OCI-M2 (cell line): ENCODE measurements around the gene UBXN7.
"Not testable (repeated sequence)": the region's sequence is repeated elsewhere in the genome, so short reads cannot be mapped to it uniquely, and the experiment has no call there.

Source experiments
- DNase-seq: peaks from one replicate; lab custom pipeline; 2025; ENCODE audit not compliant: unreplicated experiment; lab: John Stamatoyannopoulos, UW

Gene UBXN7

DNA sequence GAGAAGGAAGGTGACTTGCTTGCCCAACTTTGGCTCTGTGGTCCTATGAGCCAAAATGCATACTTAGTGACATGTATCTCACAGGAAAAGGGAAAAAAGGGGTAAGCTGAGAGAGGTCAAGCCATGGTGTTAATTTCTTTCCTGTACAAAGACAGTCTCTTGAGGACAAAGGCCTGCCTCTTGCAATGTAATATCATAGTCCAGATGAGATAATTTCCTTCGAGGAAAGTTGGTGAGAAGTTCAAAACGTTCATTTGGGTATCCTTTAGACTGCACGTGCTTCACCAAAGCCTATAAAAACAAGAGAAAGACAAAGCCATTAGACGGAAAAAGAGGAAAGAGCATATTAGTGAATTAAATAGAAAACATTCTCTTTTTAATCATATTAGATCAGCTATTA lies 75.7 kb downstream of the UBXN7 start:
- no peak for DNase-seq

GRCh38 chr3:196355668-196356067 lies 76.6 kb downstream of the UBXN7 start:
- no peak for DNase-seq

- DNase-seq: no peak
Observed at GRCh38 chr3:196354132-196354531, 78.1 kb downstream of the UBXN7 start.

DNA sequence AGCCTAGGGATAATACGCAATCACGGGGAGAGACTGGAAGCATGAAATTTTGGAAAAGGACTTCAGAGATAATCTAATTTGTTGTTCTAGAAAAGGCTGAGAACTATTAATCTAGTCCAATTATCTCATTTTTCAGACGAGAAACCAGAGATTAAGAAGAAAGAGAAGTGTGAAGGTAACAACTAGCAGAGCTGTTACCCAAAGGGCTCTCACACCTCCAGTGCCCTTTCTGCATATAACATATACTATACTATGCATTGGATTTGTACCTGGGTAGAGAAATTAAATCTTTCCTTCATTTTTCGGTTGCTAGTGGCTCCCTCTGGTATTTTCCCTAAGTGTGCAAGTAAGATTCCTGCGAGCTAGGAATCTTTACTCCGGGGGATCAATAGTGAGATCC lies 80.7 kb downstream of the UBXN7 start:
- no peak for DNase-seq

GRCh38 chr3:196350067-196350466 lies 82.2 kb downstream of the UBXN7 start:
- no peak for DNase-seq

DNA sequence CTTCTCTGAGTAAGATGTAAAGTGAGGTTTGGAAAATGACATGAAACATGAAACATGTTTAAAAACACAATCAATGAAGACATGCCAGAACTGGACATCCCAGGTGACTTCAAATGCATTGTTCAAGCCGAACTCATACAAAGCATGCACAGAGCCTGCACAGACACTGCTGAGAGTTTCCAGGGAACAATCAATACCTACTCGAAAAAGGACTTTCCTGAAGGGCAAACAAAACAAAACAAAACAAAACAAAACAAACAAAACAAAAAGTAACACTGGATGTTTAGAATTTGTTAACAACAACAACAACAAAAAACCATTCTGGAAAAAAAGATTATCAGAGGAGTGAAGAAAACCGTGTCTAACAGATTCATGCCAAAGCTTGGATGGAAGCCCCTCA lies 83.5 kb downstream of the UBXN7 start:
- DNase-seq: no peak

DNA sequence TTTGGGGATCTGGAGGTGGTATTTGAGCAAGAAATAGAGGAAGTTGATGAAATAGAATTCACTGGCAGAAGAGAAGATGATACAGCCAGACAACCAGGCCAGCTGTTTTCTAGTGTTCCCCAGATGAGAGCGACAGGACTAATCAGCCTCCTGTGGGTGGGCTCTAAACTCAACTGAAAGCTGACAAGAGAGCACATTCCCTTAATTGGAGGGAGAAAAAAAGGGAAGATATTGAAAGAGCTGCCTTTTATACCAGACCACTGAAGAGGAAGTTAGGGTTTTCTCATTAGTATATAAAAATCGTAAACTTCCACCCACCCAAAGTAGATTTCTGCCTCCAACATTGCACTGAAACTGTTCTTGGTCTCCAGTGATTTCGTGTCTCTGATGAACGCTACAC lies 87.6 kb downstream of the UBXN7 start:
- peak; percentile 36 for DNase-seq

- not testable (repeated sequence) for DNase-seq
Observed at GRCh38 chr3:196343917-196344316, 88.3 kb downstream of the UBXN7 start.

GRCh38 chr3:196341137-196341536 lies 91.1 kb downstream of the UBXN7 start:
- no peak for DNase-seq

- no peak for DNase-seq
Observed at GRCh38 chr3:196340466-196340865, 91.8 kb downstream of the UBXN7 start.

- DNase-seq: no peak
Observed at GRCh38 chr3:196339493-196340254, 92.6 kb downstream of the UBXN7 start.

DNA sequence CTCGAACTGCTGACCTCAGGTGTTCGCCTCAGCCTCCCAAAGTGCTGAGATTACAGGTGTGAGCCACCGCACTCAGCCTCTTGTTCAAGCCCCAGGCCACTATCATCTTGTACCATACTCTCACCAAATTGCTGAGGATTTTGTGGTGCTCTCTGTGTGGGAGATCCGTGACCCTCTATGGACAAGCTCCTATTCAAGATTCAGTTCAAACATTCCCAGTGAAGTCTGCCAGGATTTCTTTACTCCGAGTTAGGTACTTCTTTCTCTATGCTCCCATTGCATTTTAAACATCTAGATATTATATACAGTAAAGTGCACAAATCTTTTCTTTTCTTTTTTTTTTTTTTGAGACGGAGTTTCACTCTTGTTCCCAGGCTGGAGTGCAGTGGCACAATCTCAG lies 93.2 kb downstream of the UBXN7 start:
- DNase-seq: no peak

GRCh38 chr3:196336319-196337145 lies 95.7 kb downstream of the UBXN7 start:
- DNase-seq: no peak

DNA sequence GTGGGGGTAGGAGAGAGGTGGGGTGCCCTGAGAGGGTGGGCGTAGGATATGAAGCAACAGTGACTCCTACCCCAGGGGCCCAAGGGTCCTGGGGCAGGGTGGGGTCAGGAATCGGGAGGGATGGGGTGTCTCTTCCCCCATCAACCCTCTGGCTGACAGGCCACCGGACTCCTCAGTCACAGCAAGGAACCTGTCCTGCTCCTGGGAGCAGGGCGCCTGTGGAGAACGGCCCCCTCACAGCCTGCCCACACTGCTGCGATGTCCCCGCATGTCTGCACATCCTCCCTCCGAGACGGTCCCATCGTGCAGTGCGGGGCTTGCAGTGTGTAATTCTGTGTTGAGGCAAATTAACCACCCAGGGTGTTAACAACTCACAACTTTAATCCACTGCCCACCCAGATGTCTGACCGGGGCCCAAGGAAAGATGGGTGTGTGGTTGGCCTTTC lies 96.7 kb downstream of the UBXN7 start:
- no peak for DNase-seq

DNA sequence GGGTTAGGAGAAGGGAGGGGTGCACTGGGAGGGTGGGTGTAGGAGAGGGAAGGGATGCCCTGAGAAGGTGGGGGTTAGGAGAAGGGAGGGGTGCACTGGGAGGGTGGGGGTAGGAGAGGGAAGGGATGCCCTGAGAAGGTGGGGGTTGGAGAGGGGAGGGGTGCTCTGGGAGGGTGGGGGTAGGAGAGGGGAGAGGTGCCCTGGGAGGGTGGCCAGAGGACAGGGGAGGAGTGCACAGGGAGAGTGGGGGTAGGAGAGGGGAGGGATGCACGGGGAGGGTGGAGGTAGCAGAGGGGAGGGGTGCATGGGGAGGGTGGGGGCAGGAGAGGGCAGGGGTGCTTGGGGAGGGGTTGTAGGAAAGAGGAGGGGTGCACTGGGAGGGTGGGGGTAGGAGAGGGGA lies 97.2 kb downstream of the UBXN7 start:
- no peak for DNase-seq

DNA sequence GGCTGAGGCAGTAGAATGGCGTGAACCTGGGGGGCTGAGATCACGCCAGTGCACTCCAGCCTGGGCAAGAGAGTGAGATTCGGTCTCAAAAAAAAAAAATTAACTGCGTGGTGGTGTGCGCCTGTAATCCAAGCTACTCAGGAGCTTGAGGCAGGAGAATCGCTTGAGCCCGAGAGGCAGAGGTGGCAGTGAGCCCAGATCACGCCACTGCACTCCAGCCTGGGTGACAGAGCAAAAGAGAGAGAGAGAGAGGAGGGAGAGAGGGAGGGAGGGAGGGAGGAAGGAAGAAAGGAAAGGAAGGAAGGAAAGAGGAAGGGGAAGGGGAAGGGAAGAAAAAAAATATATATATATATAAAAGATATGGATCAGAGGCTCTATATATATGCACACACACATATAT lies 100.1 kb downstream of the UBXN7 start:
- DNase-seq: no peak

GRCh38 chr3:196327405-196327804 lies 104.8 kb downstream of the UBXN7 start:
- DNase-seq: no peak

GRCh38 chr3:196326936-196327335 lies 105.3 kb downstream of the UBXN7 start:
- DNase-seq: no peak

DNA sequence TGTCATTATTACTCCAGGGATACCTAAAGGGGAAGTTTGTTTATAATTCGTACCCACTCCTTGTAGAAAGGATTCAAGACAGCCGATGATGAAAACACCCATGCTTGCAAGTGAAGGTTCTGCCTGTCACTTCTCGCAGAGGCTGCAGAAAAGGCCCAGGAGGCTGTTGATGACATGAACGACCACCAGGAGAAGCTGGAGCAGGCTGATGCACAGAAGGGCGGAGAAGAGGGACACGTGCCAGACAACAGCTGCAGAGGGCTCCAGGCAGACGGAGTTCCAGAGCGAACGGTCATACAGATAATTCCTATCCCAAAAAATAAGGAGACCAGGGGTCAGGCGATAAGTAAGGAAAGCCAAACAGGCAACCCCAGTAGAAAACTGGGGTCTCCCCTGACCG lies 108.5 kb downstream of the UBXN7 start:
- no peak for DNase-seq

DNA sequence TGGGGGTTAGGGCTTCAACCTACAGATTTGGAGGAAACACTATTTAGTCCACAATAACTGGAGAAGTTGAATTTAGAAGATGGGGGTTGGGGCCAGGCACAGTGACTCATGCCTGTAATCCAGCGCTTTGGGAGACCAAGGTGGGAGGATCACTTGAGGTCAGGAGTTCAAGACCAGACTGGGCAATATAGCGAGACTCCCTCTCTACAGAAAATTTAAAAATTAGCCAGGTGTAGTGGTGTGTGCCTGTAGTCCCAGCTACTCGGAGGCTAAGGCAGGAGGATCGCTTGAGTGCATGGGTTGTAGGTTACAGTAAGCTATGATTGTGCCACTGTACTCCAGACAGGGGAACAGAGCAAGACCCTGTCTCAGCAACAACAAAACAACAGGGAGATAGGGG lies 109.2 kb downstream of the UBXN7 start:
- DNase-seq: no peak

- DNase-seq: no peak
Observed at GRCh38 chr3:196321162-196321561, 111.1 kb downstream of the UBXN7 start.

GRCh38 chr3:196320137-196320536 lies 112.1 kb downstream of the UBXN7 start:
- DNase-seq: no peak
